GM12892 (cell line): ENCODE measurements around the gene RELN.

ENCODE experiments used
- POLR2A ChIP-seq: IDR thresholded peaks from 2 replicates; pipeline ENCODE4 v1.6.1; 2011; ENCODE audit warnings: low read depth, low read length, control low read depth
- POLR2AphosphoS5 ChIP-seq: IDR thresholded peaks from 2 replicates; pipeline ENCODE4 v1.6.1; 2011; ENCODE audit warnings: low read depth, low read length, control low read depth

- no peak for TF ChIP-seq POLR2A
- TF ChIP-seq POLR2AphosphoS5: no peak
Observed at GRCh38 chr7:103941976-103942375, 47.5 kb downstream of the RELN start.
